Gastroesophageal sphincter (tissue), 3 donors: ENCODE measurements around the gene CDIPT.

Experiments used
- EP300 ChIP-seq: sonication (generic); formaldehyde crosslinking; IDR thresholded peaks from one replicate; pipeline ENCODE4 v1.6.1; 2017; ENCODE audit warnings: antibody characterized with exemption, mild to moderate bottlenecking
- POLR2A ChIP-seq, 2 donors: fragments of 450-650 bp; IDR thresholded peaks; one replicate each; pipeline ENCODE4 v1.6.1; 2017; ENCODE audit warnings: antibody characterized with exemption in 2 of 2, mild to moderate bottlenecking in 2 of 2, moderate library complexity in 1 of 2
- POLR2AphosphoS5 ChIP-seq: sonication (generic); formaldehyde crosslinking; IDR thresholded peaks from one replicate; pipeline ENCODE4 v1.6.1; 2017; ENCODE audit warnings: antibody characterized with exemption
- TF ChIP-seq, protein P1 (sequence below), 4 experiments: fragments of 200-600 bp in 2 of 4; fragments of 450-650 bp in 2 of 4; sonication (generic) in 1 of 4; IDR thresholded peaks; one replicate each; pipeline ENCODE4 v1.5.1; 2017 to 2019; ENCODE audit warnings: antibody characterized with exemption in 4 of 4, mild to moderate bottlenecking in 2 of 4, moderate library complexity in 2 of 4

- TF ChIP-seq, protein P1, sequence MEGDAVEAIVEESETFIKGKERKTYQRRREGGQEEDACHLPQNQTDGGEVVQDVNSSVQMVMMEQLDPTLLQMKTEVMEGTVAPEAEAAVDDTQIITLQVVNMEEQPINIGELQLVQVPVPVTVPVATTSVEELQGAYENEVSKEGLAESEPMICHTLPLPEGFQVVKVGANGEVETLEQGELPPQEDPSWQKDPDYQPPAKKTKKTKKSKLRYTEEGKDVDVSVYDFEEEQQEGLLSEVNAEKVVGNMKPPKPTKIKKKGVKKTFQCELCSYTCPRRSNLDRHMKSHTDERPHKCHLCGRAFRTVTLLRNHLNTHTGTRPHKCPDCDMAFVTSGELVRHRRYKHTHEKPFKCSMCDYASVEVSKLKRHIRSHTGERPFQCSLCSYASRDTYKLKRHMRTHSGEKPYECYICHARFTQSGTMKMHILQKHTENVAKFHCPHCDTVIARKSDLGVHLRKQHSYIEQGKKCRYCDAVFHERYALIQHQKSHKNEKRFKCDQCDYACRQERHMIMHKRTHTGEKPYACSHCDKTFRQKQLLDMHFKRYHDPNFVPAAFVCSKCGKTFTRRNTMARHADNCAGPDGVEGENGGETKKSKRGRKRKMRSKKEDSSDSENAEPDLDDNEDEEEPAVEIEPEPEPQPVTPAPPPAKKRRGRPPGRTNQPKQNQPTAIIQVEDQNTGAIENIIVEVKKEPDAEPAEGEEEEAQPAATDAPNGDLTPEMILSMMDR (IDR thresholded peaks at IDR 0.05), result no peak
- TF ChIP-seq POLR2A (IDR thresholded peaks at IDR 0.05) (no peak), POLR2AphosphoS5 (no peak), EP300 (no peak)
Observed at GRCh38 chr16:29897333-29897732, 34.3 kb upstream of the CDIPT start.
